DMS114 treated with DMSO at 0.1 percent for 48 hours (cell line): Measurements from ENCODE around the gene FAM13C.
"Not testable (repeated sequence)": the region's sequence is repeated elsewhere in the genome, so short reads cannot be mapped to it uniquely, and the experiment has no call there.

Source experiments
- DNase-seq: peaks from one replicate; lab custom pipeline; 2025; ENCODE audit not compliant: unreplicated experiment; lab: John Stamatoyannopoulos, UW

Gene FAM13C

GRCh38 chr10:59237775-59238174, 124.6 kb downstream of the FAM13C start:
- DNase-seq = no peak

GRCh38 chr10:59236064-59236697, 126.2 kb downstream of the FAM13C start:
- no peak for DNase-seq

- peak; percentile 22 for DNase-seq
Measured at GRCh38 chr10:59234816-59235429, 127.4 kb downstream of the FAM13C start.

GRCh38 chr10:59234194-59234593, 128.2 kb downstream of the FAM13C start:
- no peak for DNase-seq

GRCh38 chr10:59229441-59229840, 132.9 kb downstream of the FAM13C start:
- DNase-seq = no peak

GRCh38 chr10:59227136-59227673, 135.1 kb downstream of the FAM13C start:
- no peak for DNase-seq

- no peak for DNase-seq
Measured at GRCh38 chr10:59225211-59225610, 137.1 kb downstream of the FAM13C start.

- DNase-seq = not testable (repeated sequence)
Measured at GRCh38 chr10:59223597-59223996, 138.8 kb downstream of the FAM13C start.

- no peak for DNase-seq
Measured at GRCh38 chr10:59222788-59223187, 139.6 kb downstream of the FAM13C start.

- DNase-seq = no peak
Measured at GRCh38 chr10:59216178-59216869, 146.0 kb downstream of the FAM13C start.

GRCh38 chr10:59214160-59214559, 148.2 kb downstream of the FAM13C start:
- no peak for DNase-seq

- no peak for DNase-seq
Measured at GRCh38 chr10:59212301-59212798, 150.0 kb downstream of the FAM13C start.

GRCh38 chr10:59206204-59206720, 156.1 kb downstream of the FAM13C start:
- no peak for DNase-seq
